ENCODE measurements around the gene C16orf92. TPM values are rescaled to one million over a fixed set of nuclear protein-coding genes. Genes with fewer than 3 reads are reported as not detected.
"Not testable (repeated sequence)": the region's sequence is repeated elsewhere in the genome, so short reads cannot be mapped to it uniquely, and the experiment has no call there.

The C16orf92 gene
- total RNA-seq, 1 experiment from 2014 or later = not detected

- H3K4me3 ChIP-seq (ENCODE audit: low read depth in 2 of 2, low read length in 2 of 2); intact Hi-C loops (cut with micrococcal nuclease; ENCODE audit: unreplicated experiment); BruUV-seq (replicated peaks); DNase-seq (ENCODE audit: low read depth, low spot score); CTCF ChIA-PET; H3K9me3 ChIP-seq (ENCODE audit: control insufficient read depth, insufficient read depth, low read depth, low read length); H3K27ac ChIP-seq (ENCODE audit: low read length); H3K4me1 ChIP-seq (ENCODE audit: control insufficient read depth, insufficient read depth, low read length); H3K36me3 ChIP-seq (ENCODE audit: control insufficient read depth, insufficient read depth, low read length); in situ Hi-C loops (cut with HindIII; ENCODE audit: low pct_unique_long_range_greater_than_20kb, low sequenced_read_pairs); H3K27me3 ChIP-seq (ENCODE audit: control insufficient read depth, insufficient read depth, low read length); ATAC-seq: not testable (repeated sequence)
- POLR2A ChIA-PET = interaction anchor here (0.7 kb wide), 1 partner anchor 201 kb away, joined by 19 read pairs; no protein-coding TSS in a partner anchor
These were observed 7.5 kb upstream of the C16orf92 start for GRCh38 chr16:30015450-30015849.

- H3K36me3 ChIP-seq (ENCODE audit: control insufficient read depth, insufficient read depth, low read length) = no peaks in the 10 kb centered on the region
- no peak overlapping the region for H3K4me3 ChIP-seq (ENCODE audit: low read depth in 2 of 2, low read length in 2 of 2)
- no peaks in the 10 kb centered on the region for H3K4me1 ChIP-seq (ENCODE audit: control insufficient read depth, insufficient read depth, low read length)
- CTCF ChIA-PET = no interaction called here
- BruUV-seq (replicated peaks) = no TSS peak
- in situ Hi-C loops (cut with HindIII; ENCODE audit: low pct_unique_long_range_greater_than_20kb, low sequenced_read_pairs) (no loop called here), intact Hi-C loops (cut with micrococcal nuclease; ENCODE audit: unreplicated experiment) (no loop called here)
- TF ChIP-seq CTCF (IDR thresholded peaks at IDR 0.05) = no peak
- no peak for TF ChIP-seq TCF7L2 (IDR thresholded peaks at IDR 0.05; ENCODE audit: low read depth, low read length)
- no peak for TF ChIP-seq SIN3A (IDR thresholded peaks at IDR 0.05; ENCODE audit: borderline replicate concordance, insufficient read depth, low read depth, low read length)
- TF ChIP-seq POLR2AphosphoS5 (IDR thresholded peaks at IDR 0.05; ENCODE audit: low read depth, low read length) = no peak
- TF ChIP-seq REST (IDR thresholded peaks at IDR 0.05; ENCODE audit: insufficient read depth in 1 of 2, low read depth in 2 of 2, low read length in 1 of 2) = no peak
- POLR2A ChIA-PET = no interaction called here
- DNase-seq (ENCODE audit: low read depth, low spot score) = no peak
- H3K27ac ChIP-seq (ENCODE audit: low read length) = no peak overlapping the region
- no peak for ATAC-seq
- H3K9me3 ChIP-seq (ENCODE audit: control insufficient read depth, insufficient read depth, low read depth, low read length) = no peaks in the 10 kb centered on the region
- no peaks in the 10 kb centered on the region for H3K27me3 ChIP-seq (ENCODE audit: control insufficient read depth, insufficient read depth, low read length)
These were observed 6.3 kb upstream of the C16orf92 start for GRCh38 chr16:30016555-30017276.

- H3K4me1 ChIP-seq (ENCODE audit: control insufficient read depth, insufficient read depth, low read length) = no peaks in the 10 kb centered on the region
- no peaks in the 10 kb centered on the region for H3K9me3 ChIP-seq (ENCODE audit: control insufficient read depth, insufficient read depth, low read depth, low read length)
- DNase-seq (ENCODE audit: low read depth, low spot score) = no peak
- ATAC-seq = no peak
- POLR2A ChIA-PET = no interaction called here
- intact Hi-C loops (cut with micrococcal nuclease; ENCODE audit: unreplicated experiment) (no loop called here), in situ Hi-C loops (cut with HindIII; ENCODE audit: low pct_unique_long_range_greater_than_20kb, low sequenced_read_pairs) (no loop called here)
- no peak for TF ChIP-seq CTCF (IDR thresholded peaks at IDR 0.05)
- TF ChIP-seq TCF7L2 (IDR thresholded peaks at IDR 0.05; ENCODE audit: low read depth, low read length) = no peak
- no peak for TF ChIP-seq POLR2AphosphoS5 (IDR thresholded peaks at IDR 0.05; ENCODE audit: low read depth, low read length)
- no peak for TF ChIP-seq REST (IDR thresholded peaks at IDR 0.05; ENCODE audit: insufficient read depth in 1 of 2, low read depth in 2 of 2, low read length in 1 of 2)
- no peak for TF ChIP-seq SIN3A (IDR thresholded peaks at IDR 0.05; ENCODE audit: borderline replicate concordance, insufficient read depth, low read depth, low read length)
- BruUV-seq (replicated peaks) = no TSS peak
- no peaks in the 10 kb centered on the region for H3K27me3 ChIP-seq (ENCODE audit: control insufficient read depth, insufficient read depth, low read length)
- H3K4me3 ChIP-seq (ENCODE audit: low read depth in 2 of 2, low read length in 2 of 2) = no peak overlapping the region
- no peak overlapping the region for H3K27ac ChIP-seq (ENCODE audit: low read length)
- no peaks in the 10 kb centered on the region for H3K36me3 ChIP-seq (ENCODE audit: control insufficient read depth, insufficient read depth, low read length)
- CTCF ChIA-PET = no interaction called here
These were observed 5.7 kb upstream of the C16orf92 start for GRCh38 chr16:30017277-30017656.
